Mucosa of rectum (tissue), 2 donors: ENCODE measurements around the gene CRTC3.

Experiments used
- H3K27ac ChIP-seq, 2 donors: one replicate each; pipeline ENCODE4 v1.7.0; 2013; ENCODE audit warnings: inconsistent platforms in 2 of 2, low read depth in 2 of 2, low read length in 2 of 2
- H3K27me3 ChIP-seq, 2 donors: one replicate each; pipeline ENCODE4 v1.7.0; 2013; ENCODE audit warnings: low read length in 2 of 2; ENCODE audit not compliant: control insufficient read depth in 2 of 2, insufficient read depth in 2 of 2
- H3K36me3 ChIP-seq, 2 donors: one replicate each; pipeline ENCODE4 v1.7.0; 2013; ENCODE audit warnings: low read length in 2 of 2; ENCODE audit not compliant: control insufficient read depth in 2 of 2, insufficient read depth in 2 of 2
- H3K4me1 ChIP-seq, 2 donors: one replicate each; pipeline ENCODE4 v1.7.0; 2013; ENCODE audit warnings: low read length in 2 of 2, mild to moderate bottlenecking in 1 of 2; ENCODE audit not compliant: control insufficient read depth in 2 of 2, insufficient read depth in 2 of 2
- H3K4me3 ChIP-seq, 2 donors: one replicate each; pipeline ENCODE4 v1.7.0; 2013; ENCODE audit warnings: low read length in 2 of 2
- H3K9ac ChIP-seq, 2 donors: one replicate each; pipeline ENCODE4 v1.7.0; 2013; ENCODE audit warnings: low read length in 2 of 2, low read depth in 1 of 2, mild to moderate bottlenecking in 1 of 2
- H3K9me3 ChIP-seq, 2 donors: one replicate each; pipeline ENCODE4 v1.7.0; 2013; ENCODE audit warnings: low read length in 2 of 2; ENCODE audit not compliant: control insufficient read depth in 2 of 2
- donor health status: healthy.
- donor health status: Normal muscosa, but diverticular disease.

The CRTC3 gene

DNA sequence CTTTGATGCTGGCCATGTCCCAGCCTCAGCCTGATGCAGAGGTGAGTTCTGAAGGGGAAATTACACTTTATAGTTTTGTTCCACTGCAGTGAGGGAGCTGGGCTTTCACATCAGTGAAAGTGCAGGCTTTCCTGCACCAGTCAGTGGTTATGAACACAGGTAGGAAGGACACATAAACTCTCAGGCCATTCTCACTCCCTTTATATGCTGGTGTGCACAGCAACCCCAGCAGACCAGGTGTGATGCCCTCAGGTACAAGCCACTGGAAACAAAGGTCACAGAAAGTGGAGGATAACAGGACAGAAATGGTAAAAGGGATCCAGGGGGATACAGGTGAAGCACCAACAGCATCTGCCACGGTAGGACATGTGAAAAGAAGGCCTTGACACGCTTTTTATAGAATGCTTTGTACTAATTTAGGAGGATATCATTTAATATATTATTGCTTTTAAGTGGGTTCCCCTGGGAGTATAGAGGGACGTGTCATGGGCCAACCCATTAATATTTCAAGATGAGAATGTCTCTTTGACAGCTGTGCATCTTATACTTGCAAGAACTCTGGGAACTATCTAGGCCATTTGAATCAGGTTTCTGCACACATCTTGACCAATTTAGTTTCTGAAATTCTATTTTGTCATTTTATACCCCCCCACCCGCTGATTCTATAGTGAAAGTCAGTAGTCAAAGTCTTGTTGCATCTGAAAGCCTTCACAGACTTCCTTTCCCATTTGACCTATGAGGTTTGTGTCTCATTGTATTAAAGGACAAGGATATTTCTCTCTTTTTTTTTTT is 162.5 kb downstream of the CRTC3 start:
- H3K4me1 ChIP-seq: no peaks in the 10 kb centered on the region
- H3K9me3 ChIP-seq: no peaks in the 10 kb centered on the region
- no peak overlapping the region for H3K9ac ChIP-seq
- H3K27me3 ChIP-seq: no peaks in the 10 kb centered on the region
- H3K4me3 ChIP-seq: no peak overlapping the region
- H3K27ac ChIP-seq: no peak overlapping the region
- H3K36me3 ChIP-seq: no peaks in the 10 kb centered on the region
